Esophagus muscularis mucosa (tissue), 4 donors: ENCODE data around the gene RBMS3. TPM values are rescaled to one million over a fixed set of nuclear protein-coding genes. Genes with fewer than 3 reads are reported as not detected.

Experiments
- DNase-seq: peaks from one replicate; pipeline ENCODE4 v3.0.0-alpha.2; 2017; ENCODE audit errors: extremely low spot score
- H3K27ac ChIP-seq, 4 donors: fragments of 200-600 bp; sonication (generic); replicated peaks in 1 of 4; 1 replicate in 3 of 4; 2 replicates in 1 of 4; pipeline ENCODE4 v1.5.1; 2016 to 2019; ENCODE audit warnings: mild to moderate bottlenecking in 1 of 4
- H3K27me3 ChIP-seq, 4 donors: fragments of 200-600 bp; sonication (generic); one replicate each; pipeline versions ENCODE4 v1.5.1 to v1.6.0; 2016 to 2019
- H3K36me3 ChIP-seq, 4 donors: fragments of 200-600 bp; sonication (generic); one replicate each; pipeline ENCODE4 v1.5.1; 2016 to 2019
- H3K4me1 ChIP-seq, 4 donors: fragments of 200-600 bp; sonication (generic); one replicate each; pipeline ENCODE4 v1.5.1; 2016 to 2019
- H3K4me3 ChIP-seq, 4 donors: fragments of 200-600 bp; sonication (generic); 1 replicate in 2 of 4; 2 replicates in 2 of 4; pipeline ENCODE4 v1.5.1; 2016 to 2019; ENCODE audit warnings: mild to moderate bottlenecking in 4 of 4, moderate library complexity in 1 of 4
- H3K9me3 ChIP-seq, 4 donors: fragments of 200-600 bp; sonication (generic); 1 replicate in 3 of 4; 2 replicates in 1 of 4; pipeline ENCODE4 v1.5.1; 2016 to 2019
- CTCF ChIP-seq, 3 experiments: fragments of 200-600 bp in 2 of 3; fragments of 450-650 bp in 1 of 3; sonication (generic) in 2 of 3; IDR thresholded peaks; one replicate each; pipeline ENCODE4 v1.5.1; 2017 to 2019; ENCODE audit warnings: antibody characterized with exemption in 3 of 3, mild to moderate bottlenecking in 2 of 3, moderate library complexity in 1 of 3
- EP300 ChIP-seq: sonication (generic); formaldehyde crosslinking; IDR thresholded peaks from one replicate; pipeline ENCODE4 v1.6.1; 2017; ENCODE audit warnings: antibody characterized with exemption
- POLR2A ChIP-seq: fragments of 450-650 bp; IDR thresholded peaks from one replicate; pipeline ENCODE4 v1.6.1; 2017; ENCODE audit warnings: antibody characterized with exemption, moderate library complexity, mild to moderate bottlenecking, low read depth
- POLR2AphosphoS5 ChIP-seq, 2 donors: sonication (generic); formaldehyde crosslinking; IDR thresholded peaks; one replicate each; pipeline ENCODE4 v1.6.1; 2017; ENCODE audit warnings: antibody characterized with exemption in 2 of 2
- WGBS: methylation state at CpG from one replicate; pipeline ENCODE4 v1.1.5; 2018; 5-methylcytosine and 5-hydroxymethylcytosine counted together
- intact Hi-C: fragments of 100-400 bp; cut with DNase I; formaldehyde crosslinking; loops from one replicate; pipeline ENCODE4 v1.15.1; 2023
- total RNA-seq, 4 donors: library from RNA; depleted of rRNA; stranded (reverse); fragments of >200 nt; gene quantifications; one replicate each; pipeline versions ENCODE4 v1.1.0 to v1.2.1, GENCODE V29; 2016

The RBMS3 gene
- total RNA-seq, 4 donors from 2014 or later: 53.0 to 81.5 (median 61.2) TPM

DNA sequence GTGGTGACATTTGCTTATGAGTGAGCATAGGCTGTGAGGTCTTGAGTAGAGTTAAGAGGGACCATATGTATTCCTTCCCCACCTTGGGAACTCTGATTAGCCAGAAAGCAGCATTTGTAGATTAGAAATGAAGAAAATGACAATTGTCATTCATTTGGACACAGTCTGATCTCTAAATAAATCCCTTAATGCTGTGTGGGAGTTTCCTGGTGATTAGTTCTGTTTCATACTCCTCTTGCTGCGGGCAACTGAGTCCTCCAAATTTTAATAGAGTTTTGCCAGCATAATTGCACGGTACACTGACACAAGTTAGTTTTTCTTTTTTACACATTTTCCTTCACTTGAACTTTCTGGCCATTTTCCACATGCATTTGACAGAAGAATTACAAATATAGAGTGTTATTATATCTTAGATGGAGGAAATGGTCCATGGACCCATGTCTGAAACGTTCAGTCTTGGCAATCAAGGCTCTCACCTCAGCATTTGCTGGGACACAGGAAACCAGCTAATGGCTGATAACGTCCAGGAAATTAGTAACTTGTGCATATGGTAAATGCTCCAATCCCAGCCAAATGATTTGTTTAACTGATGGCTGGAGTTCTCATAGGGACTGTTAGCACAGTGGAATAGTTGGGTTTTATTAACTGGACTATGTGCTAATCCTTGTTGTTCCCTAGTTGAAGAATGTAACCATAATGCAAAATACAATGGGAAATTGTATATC, 321.2 kb downstream of the RBMS3 start:
- Histone ChIP-seq H3K9me3 (no peaks in the 10 kb centered on the region), H3K36me3 (no peaks in the 10 kb centered on the region), H3K4me1 (peaks cover 0 to 15% (median 12%) of the 10 kb centered on the region in 4 donors), H3K27ac (no peak overlapping the region), H3K27me3 (no peaks in the 10 kb centered on the region), H3K4me3 (no peak overlapping the region)
- TF ChIP-seq EP300 (no peak), CTCF (IDR thresholded peaks at IDR 0.05) (no peak), POLR2A (no peak), POLR2AphosphoS5 (IDR thresholded peaks at IDR 0.05) (no peak)
- 65% methylated on average over 4 of the region's 4 CpGs for WGBS
- DNase-seq: no peak
- intact Hi-C loops: no loop called here

- TF ChIP-seq CTCF (IDR thresholded peaks at IDR 0.05): no peak
- no peak for TF ChIP-seq EP300
- TF ChIP-seq POLR2AphosphoS5 (IDR thresholded peaks at IDR 0.05): no peak
- TF ChIP-seq POLR2A: no peak
- H3K4me3 ChIP-seq: no peak overlapping the region
- no peaks in the 10 kb centered on the region for H3K9me3 ChIP-seq
- H3K36me3 ChIP-seq: no peaks in the 10 kb centered on the region
- no peak for DNase-seq
- intact Hi-C loops: no loop called here
- peaks cover 0 to 20% (median 18%) of the 10 kb centered on the region in 4 donors for H3K4me1 ChIP-seq
- no peaks in the 10 kb centered on the region for H3K27me3 ChIP-seq
- H3K27ac ChIP-seq: no peak overlapping the region
- 73% methylated on average over 2 of the region's 2 CpGs for WGBS
Observed at GRCh38 chr3:29605845-29606244, 325.0 kb downstream of the RBMS3 start.

- no peak overlapping the region for H3K4me3 ChIP-seq
- H3K36me3 ChIP-seq: no peaks in the 10 kb centered on the region
- H3K4me1 ChIP-seq: peaks cover 0 to 21% (median 19%) of the 10 kb centered on the region in 4 donors
- no peak for DNase-seq
- no peaks in the 10 kb centered on the region for H3K9me3 ChIP-seq
- H3K27ac ChIP-seq: no peak overlapping the region
- intact Hi-C loops: no loop called here
- no peaks in the 10 kb centered on the region for H3K27me3 ChIP-seq
- TF ChIP-seq POLR2AphosphoS5 (IDR thresholded peaks at IDR 0.05) (no peak), POLR2A (no peak), CTCF (IDR thresholded peaks at IDR 0.05) (no peak), EP300 (no peak)
Observed at GRCh38 chr3:29606416-29606815, 325.5 kb downstream of the RBMS3 start.

- Histone ChIP-seq H3K4me1 (peaks cover 0 to 21% (median 19%) of the 10 kb centered on the region in 4 donors), H3K27ac (no peak overlapping the region), H3K9me3 (no peaks in the 10 kb centered on the region), H3K36me3 (no peaks in the 10 kb centered on the region), H3K27me3 (no peaks in the 10 kb centered on the region), H3K4me3 (no peak overlapping the region)
- DNase-seq: no peak
- 88% methylated on average over 3 of the region's 3 CpGs for WGBS
- TF ChIP-seq EP300: no peak
- no peak for TF ChIP-seq CTCF (IDR thresholded peaks at IDR 0.05)
- no peak for TF ChIP-seq POLR2A
- intact Hi-C loops: no loop called here
Observed at GRCh38 chr3:29608414-29609327, 327.8 kb downstream of the RBMS3 start.
